WTC11 (cell line): ENCODE measurements around the gene SCML1. TPM values are rescaled to one million over a fixed set of nuclear protein-coding genes. Genes with fewer than 3 reads are reported as not detected.

ENCODE experiments used
- AR ChIP-seq: fragments of 250-450 bp; sonication (Bioruptor Pico); IDR thresholded peaks from 2 replicates; pipeline ENCODE4 v1.9.0; 2021; ENCODE audit warnings: mild to moderate bottlenecking
- ARID4B ChIP-seq: sonication (generic); formaldehyde crosslinking; IDR thresholded peaks from 2 replicates; pipeline ENCODE4 v1.8.0; 2023; ENCODE audit warnings: missing genetic modification reagents, mild to moderate bottlenecking, borderline replicate concordance
- ATF1 ChIP-seq: sonication (generic); formaldehyde crosslinking; IDR thresholded peaks from 2 replicates; pipeline ENCODE4 v1.8.1; 2023; ENCODE audit warnings: mild to moderate bottlenecking, moderate library complexity, missing genetic modification reagents
- CREB1 ChIP-seq: sonication (generic); formaldehyde crosslinking; IDR thresholded peaks from 2 replicates; pipeline ENCODE4 v1.8.0; 2023; ENCODE audit warnings: mild to moderate bottlenecking, missing genetic modification reagents
- E2F1 ChIP-seq: sonication (generic); formaldehyde crosslinking; IDR thresholded peaks from 2 replicates; pipeline ENCODE4 v1.8.0; 2022; ENCODE audit warnings: mild to moderate bottlenecking, missing genetic modification reagents
- E2F4 ChIP-seq: sonication (generic); formaldehyde crosslinking; IDR thresholded peaks from 2 replicates; pipeline ENCODE4 v1.8.1; 2022; ENCODE audit warnings: low read depth, mild to moderate bottlenecking, moderate library complexity, missing genetic modification reagents, borderline replicate concordance
- ESRRA ChIP-seq: sonication (generic); formaldehyde crosslinking; IDR thresholded peaks from 2 replicates; pipeline ENCODE4 v1.8.1; 2022; ENCODE audit warnings: mild to moderate bottlenecking, missing genetic modification reagents, borderline replicate concordance
- FOXK1 ChIP-seq: sonication (generic); formaldehyde crosslinking; IDR thresholded peaks from 2 replicates; pipeline ENCODE4 v1.8.0; 2022; ENCODE audit warnings: mild to moderate bottlenecking, moderate library complexity, missing genetic modification reagents
- FOXP1 ChIP-seq: sonication (generic); formaldehyde crosslinking; IDR thresholded peaks from 2 replicates; pipeline ENCODE4 v1.8.0; 2022; ENCODE audit warnings: missing genetic modification reagents, mild to moderate bottlenecking, moderate library complexity, borderline replicate concordance
- FOXP4 ChIP-seq: sonication (generic); formaldehyde crosslinking; IDR thresholded peaks from 2 replicates; pipeline ENCODE4 v1.8.0; 2022; ENCODE audit warnings: mild to moderate bottlenecking, missing genetic modification reagents
- IRF2 ChIP-seq: sonication (generic); formaldehyde crosslinking; IDR thresholded peaks from 2 replicates; pipeline ENCODE4 v1.8.0; 2022; ENCODE audit warnings: low read depth, missing genetic modification reagents, borderline replicate concordance
- JUN ChIP-seq: sonication (generic); formaldehyde crosslinking; IDR thresholded peaks from 2 replicates; pipeline ENCODE4 v1.8.0; 2023; ENCODE audit warnings: mild to moderate bottlenecking, missing genetic modification reagents
- MAX ChIP-seq: sonication (generic); formaldehyde crosslinking; IDR thresholded peaks from 2 replicates; pipeline ENCODE4 v1.8.0; 2022; ENCODE audit warnings: mild to moderate bottlenecking, missing genetic modification reagents
- MLX ChIP-seq: sonication (generic); formaldehyde crosslinking; IDR thresholded peaks from 2 replicates; pipeline ENCODE4 v1.8.1; 2023; ENCODE audit warnings: mild to moderate bottlenecking, missing genetic modification reagents, moderate library complexity
- NFE2L1 ChIP-seq: sonication (generic); formaldehyde crosslinking; IDR thresholded peaks from 2 replicates; pipeline ENCODE4 v1.8.1; 2023; ENCODE audit warnings: missing genetic modification reagents
- NFYB ChIP-seq: sonication (generic); formaldehyde crosslinking; conservative IDR thresholded peaks from 2 replicates; pipeline ENCODE4 v1.8.0; 2022; ENCODE audit warnings: low read depth, missing genetic modification reagents
- NR1H2 ChIP-seq: sonication (generic); formaldehyde crosslinking; IDR thresholded peaks from 2 replicates; pipeline ENCODE4 v1.9.0; 2021; ENCODE audit warnings: mild to moderate bottlenecking, moderate library complexity, missing genetic modification reagents
- NR3C1 ChIP-seq: sonication (generic); formaldehyde crosslinking; conservative IDR thresholded peaks from 2 replicates; pipeline ENCODE4 v1.8.1; 2023; ENCODE audit warnings: low read depth, mild to moderate bottlenecking, missing genetic modification reagents
- PREB ChIP-seq: sonication (generic); formaldehyde crosslinking; IDR thresholded peaks from 2 replicates; pipeline ENCODE4 v1.8.1; 2022; ENCODE audit warnings: mild to moderate bottlenecking, missing genetic modification reagents, moderate library complexity, borderline replicate concordance
- RELA ChIP-seq: sonication (generic); formaldehyde crosslinking; IDR thresholded peaks from 2 replicates; pipeline ENCODE4 v1.8.1; 2022; ENCODE audit warnings: missing genetic modification reagents, mild to moderate bottlenecking, borderline replicate concordance
- TEAD1 ChIP-seq: sonication (generic); formaldehyde crosslinking; IDR thresholded peaks from 2 replicates; pipeline ENCODE4 v1.8.0; 2022; ENCODE audit warnings: mild to moderate bottlenecking, missing genetic modification reagents
- USF1 ChIP-seq: sonication (generic); formaldehyde crosslinking; IDR thresholded peaks from 2 replicates; pipeline ENCODE4 v1.8.0; 2022; ENCODE audit warnings: mild to moderate bottlenecking, missing genetic modification reagents
- ZNF671 ChIP-seq: fragments of 250-450 bp; sonication (Bioruptor Pico); IDR thresholded peaks from 2 replicates; pipeline ENCODE4 v1.8.0; 2021; ENCODE audit warnings: mild to moderate bottlenecking
- total RNA-seq: library from RNA; stranded (reverse); gene quantifications from 3 replicates; pipeline ENCODE4 v1.2.3, GENCODE V29; 2021

The SCML1 gene
- total RNA-seq, 1 experiment from 2014 or later = 2.3 TPM

GRCh38 chrX:17737986-17738713 lies 857 bp downstream of the SCML1 start (continued):
- TF ChIP-seq TEAD1 (CRISPR knock-in tag) (peak; percentile 72; the same call in 1 of the 2 replicates), NR1H2 (no peak), ZNF671 (CRISPR knock-in tag) (no peak), CREB1 (CRISPR knock-in tag) (0 out of 2 replicates have a peak, but pooled peaks have one; percentile 21), AR (CRISPR knock-in tag) (no peak), USF1 (CRISPR knock-in tag) (0 out of 2 replicates have a peak, but pooled peaks have one; percentile 20), RELA (CRISPR knock-in tag) (no peak), NFE2L1 (CRISPR knock-in tag) (peak; percentile 64; the same call in 1 of the 2 replicates), JUN (CRISPR knock-in tag) (peak; percentile 53; the same call in 1 of the 2 replicates), NFYB (no peak), MLX (CRISPR knock-in tag) (no peak), NR3C1 (CRISPR knock-in tag) (no peak), ARID4B (CRISPR knock-in tag) (peak; percentile 20; the same call in 1 of the 2 replicates), FOXP1 (CRISPR knock-in tag) (peak; percentile 76; the same call in 1 of the 2 replicates), E2F1 (CRISPR knock-in tag) (no peak), PREB (CRISPR knock-in tag) (peak; percentile 63; the same call in 1 of the 2 replicates), ATF1 (no peak), E2F4 (CRISPR knock-in tag) (no peak), IRF2 (CRISPR knock-in tag) (no peak), FOXK1 (CRISPR knock-in tag) (0 out of 2 replicates have a peak, but pooled peaks have one; percentile 27), MAX (CRISPR knock-in tag) (peak; percentile 68; the same call in 1 of the 2 replicates), ESRRA (CRISPR knock-in tag) (no peak), FOXP4 (CRISPR knock-in tag) (0 out of 2 replicates have a peak, but pooled peaks have one; percentile 33)
